T47D (cell line): ENCODE data around the gene C19orf44.
"Not testable (repeated sequence)": the region's sequence is repeated elsewhere in the genome, so short reads cannot be mapped to it uniquely, and the experiment has no call there.

Experiments used
- DNase-seq, 2 experiments: peaks; one replicate each; pipeline versions ENCODE4 v3.0.0 to v3.0.0-alpha.2; 2011 to 2012; ENCODE audit warnings: low read depth in 1 of 2, low spot score in 1 of 2
- JUND ChIP-seq: IDR thresholded peaks from 2 replicates; pipeline ENCODE4 v1.6.1; 2012; ENCODE audit warnings: low read depth
- in situ Hi-C: cut with HindIII; loops from 2 replicates; pipeline ENCODE4 v1.10.0; 2016; ENCODE audit warnings: low sequenced_read_pairs, low pct_unique_long_range_greater_than_20kb

C19orf44 gene

GRCh38 chr19:16495982-16496612 is at the start of gene C19orf44, which contains the start of gene CALR3:
Gene C19orf44, plus strand, starts transcription at chr19:16496394. Its CDS starts 4,399 bp downstream, at chr19:16500793.
Gene CALR3, minus strand, starts transcription at chr19:16496167. Its CDS starts 38 bp downstream, at chr19:16496129.
- in situ Hi-C loops, result no loop called here
- peak; percentile 76 to 98 for DNase-seq
- TF ChIP-seq JUND, result no peak

- no peak for TF ChIP-seq JUND
- DNase-seq, result peak in 1 of 2 experiments; percentile 40
- in situ Hi-C loops, result no loop called here
Observed at GRCh38 chr19:16446724-16447368, 49.3 kb upstream of the C19orf44 start.

GRCh38 chr19:16448872-16449271 is 47.3 kb upstream of the C19orf44 start:
- in situ Hi-C loops, DNase-seq: not testable (repeated sequence)

- in situ Hi-C loops, result no loop called here
- TF ChIP-seq JUND, result no peak
- DNase-seq, result no peak
Observed at GRCh38 chr19:16449330-16449961, 46.7 kb upstream of the C19orf44 start.

- no peak for TF ChIP-seq JUND
- in situ Hi-C loops, result no loop called here
- DNase-seq, result peak in 1 of 2 experiments; percentile 83
Observed at GRCh38 chr19:16452325-16452724, 43.9 kb upstream of the C19orf44 start.

- in situ Hi-C loops, result no loop called here
- TF ChIP-seq JUND, result no peak
Observed at GRCh38 chr19:16454351-16454918, 41.8 kb upstream of the C19orf44 start.

GRCh38 chr19:16455489-16455888 is 40.7 kb upstream of the C19orf44 start:
- in situ Hi-C loops, result no loop called here
- TF ChIP-seq JUND, result no peak

More at GRCh38 chr19:16454351-16454918, 41.8 kb upstream of the C19orf44 start:
- no peak for DNase-seq

GRCh38 chr19:16456652-16457194 is 39.5 kb upstream of the C19orf44 start:
- no peak for TF ChIP-seq JUND
- no peak for DNase-seq
- in situ Hi-C loops, result no loop called here

More at GRCh38 chr19:16455489-16455888, 40.7 kb upstream of the C19orf44 start:
- no peak for DNase-seq

- in situ Hi-C loops, result no loop called here
- no peak for DNase-seq
- TF ChIP-seq JUND, result no peak
Observed at GRCh38 chr19:16457195-16457953, 38.8 kb upstream of the C19orf44 start.

- in situ Hi-C loops, result no loop called here
- no peak for DNase-seq
- TF ChIP-seq JUND, result no peak
Observed at GRCh38 chr19:16457954-16458331, 38.3 kb upstream of the C19orf44 start.

GRCh38 chr19:16458391-16459341 is 37.5 kb upstream of the C19orf44 start:
- no peak for TF ChIP-seq JUND
- peak in 1 of 2 experiments; percentile 44 for DNase-seq
- in situ Hi-C loops, result no loop called here
